HL-60 (cell line): ENCODE results near the gene CBFA2T2.

ENCODE experiments used
- CTCF ChIP-seq: IDR thresholded peaks from one replicate; pipeline ENCODE4 v1.5.1; 2011; ENCODE audit warnings: low read length, control low read depth, inconsistent platforms; ENCODE audit not compliant: insufficient read depth
- GABPA ChIP-seq: IDR thresholded peaks from 2 replicates; pipeline ENCODE4 v1.6.1; 2012; ENCODE audit warnings: low read depth
- POLR2AphosphoS5 ChIP-seq: IDR thresholded peaks from 2 replicates; pipeline ENCODE4 v1.6.1; 2012; ENCODE audit warnings: low read depth
- REST ChIP-seq: IDR thresholded peaks from 2 replicates; pipeline ENCODE4 v1.6.1; 2012; ENCODE audit warnings: low read depth; ENCODE audit not compliant: insufficient replicate concordance
- SPI1 ChIP-seq: IDR thresholded peaks from 2 replicates; pipeline ENCODE4 v1.6.1; 2012; ENCODE audit warnings: low read depth, mild to moderate bottlenecking, borderline replicate concordance

GRCh38 chr20:33667676-33668465 is 178.0 kb downstream of the CBFA2T2 start:
- peak; percentile 77 for TF ChIP-seq CTCF
- TF ChIP-seq POLR2AphosphoS5: no peak; the same call in 1 of the 2 replicates
- no peak for TF ChIP-seq GABPA
- TF ChIP-seq REST: no peak
- no peak for TF ChIP-seq SPI1
